ENCODE measurements around the gene PGLYRP1.
A peak's percentile ranks its signal among the peaks of the same experiment; 100 is the strongest.

PGLYRP1 gene

GRCh38 chr19:46000491-46001246, 22.2 kb downstream of the PGLYRP1 start:
- DNase-seq: peak; percentile 69

GRCh38 chr19:45999653-46000121, 23.2 kb downstream of the PGLYRP1 start:
- no peak for DNase-seq

GRCh38 chr19:45998834-45999233, 24.0 kb downstream of the PGLYRP1 start:
- no peak for DNase-seq

GRCh38 chr19:45996933-45997332, 25.9 kb downstream of the PGLYRP1 start:
- DNase-seq: no peak

- no peak for DNase-seq
Measured at GRCh38 chr19:45995715-45996385, 27.0 kb downstream of the PGLYRP1 start.

GRCh38 chr19:45994998-45995714, 27.7 kb downstream of the PGLYRP1 start, which contains the start of gene CCDC61:
CCDC61 (plus strand) TSS chr19:45995467; CDS start chr19:46003019, 7,552 bp downstream.
- DNase-seq: peak; percentile 94

- no peak for DNase-seq
Measured at GRCh38 chr19:45994456-45994997, 28.3 kb downstream of the PGLYRP1 start.

- DNase-seq: no peak
Measured at GRCh38 chr19:45990113-45990728, 32.6 kb downstream of the PGLYRP1 start.

GRCh38 chr19:45985321-45985720, 37.5 kb downstream of the PGLYRP1 start:
- DNase-seq: no peak

GRCh38 chr19:45981350-45981749, 41.5 kb downstream of the PGLYRP1 start:
- no peak for DNase-seq

GRCh38 chr19:45978156-45978555, 44.7 kb downstream of the PGLYRP1 start:
- no peak for DNase-seq

- no peak for DNase-seq
Measured at GRCh38 chr19:45976178-45976577, 46.7 kb downstream of the PGLYRP1 start.

- no peak for DNase-seq
Measured at GRCh38 chr19:45975306-45976070, 47.4 kb downstream of the PGLYRP1 start.

- no peak for DNase-seq
Measured at GRCh38 chr19:45973553-45974338, 49.1 kb downstream of the PGLYRP1 start, which contains the start of gene NOVA2. NOVA2 (minus strand) TSS chr19:45973865; CDS start chr19:45973351, 514 bp downstream.

- no peak for DNase-seq
Measured at GRCh38 chr19:45972947-45973540, 49.8 kb downstream of the PGLYRP1 start.

- DNase-seq: no peak
Measured at GRCh38 chr19:45972081-45972946, 50.5 kb downstream of the PGLYRP1 start.

- no peak for DNase-seq
Measured at GRCh38 chr19:45971260-45971902, 51.5 kb downstream of the PGLYRP1 start.

- DNase-seq: no peak
Measured at GRCh38 chr19:45969676-45970075, 53.2 kb downstream of the PGLYRP1 start.

All from activated effector memory CD4-positive, alpha-beta T cell treated with Interleukin-2 at 50 U/mL for 16 hours (primary cell).